Activated effector memory CD4-positive, alpha-beta T cell treated with Interleukin-2 at 50 U/mL for 16 hours (primary cell): ENCODE data around the gene YTHDF1.
"Not testable (repeated sequence)": the region's sequence is repeated elsewhere in the genome, so short reads cannot be mapped to it uniquely, and the experiment has no call there.

ENCODE experiments used
- DNase-seq: peaks from one replicate; pipeline ENCODE4 v3.0.0-alpha.2; 2020

YTHDF1 gene

DNA sequence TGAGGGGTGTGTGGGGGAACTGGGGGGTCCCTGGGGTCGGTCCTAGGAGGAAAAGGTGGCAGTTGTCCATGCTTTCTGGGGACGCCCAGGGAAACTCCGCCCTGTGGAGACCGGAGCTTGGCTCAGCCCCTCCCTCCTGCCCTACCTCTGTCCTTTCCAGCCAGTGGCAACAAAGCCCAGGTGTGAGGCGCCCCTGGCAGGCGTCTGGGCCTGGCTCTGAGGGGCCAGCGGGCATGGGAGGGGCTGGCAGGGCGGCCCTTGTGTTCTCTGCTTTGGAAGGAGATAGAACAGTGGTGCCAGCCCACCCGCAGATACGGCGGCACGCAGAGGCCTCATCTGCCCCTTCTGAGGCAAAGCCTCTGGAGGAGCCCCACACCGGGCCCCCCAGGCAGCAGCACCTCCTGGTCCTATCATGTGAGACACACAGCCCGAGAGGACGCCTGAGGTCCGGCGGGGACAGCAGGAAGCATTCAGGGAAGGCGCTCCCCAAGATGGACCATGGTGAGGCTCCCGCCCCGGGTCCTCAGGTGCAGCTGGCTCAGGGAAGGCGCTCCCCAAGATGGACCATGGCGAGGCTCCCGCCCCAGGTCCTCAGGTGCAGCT lies 47.9 kb downstream of the YTHDF1 start:
- no peak for DNase-seq

DNA sequence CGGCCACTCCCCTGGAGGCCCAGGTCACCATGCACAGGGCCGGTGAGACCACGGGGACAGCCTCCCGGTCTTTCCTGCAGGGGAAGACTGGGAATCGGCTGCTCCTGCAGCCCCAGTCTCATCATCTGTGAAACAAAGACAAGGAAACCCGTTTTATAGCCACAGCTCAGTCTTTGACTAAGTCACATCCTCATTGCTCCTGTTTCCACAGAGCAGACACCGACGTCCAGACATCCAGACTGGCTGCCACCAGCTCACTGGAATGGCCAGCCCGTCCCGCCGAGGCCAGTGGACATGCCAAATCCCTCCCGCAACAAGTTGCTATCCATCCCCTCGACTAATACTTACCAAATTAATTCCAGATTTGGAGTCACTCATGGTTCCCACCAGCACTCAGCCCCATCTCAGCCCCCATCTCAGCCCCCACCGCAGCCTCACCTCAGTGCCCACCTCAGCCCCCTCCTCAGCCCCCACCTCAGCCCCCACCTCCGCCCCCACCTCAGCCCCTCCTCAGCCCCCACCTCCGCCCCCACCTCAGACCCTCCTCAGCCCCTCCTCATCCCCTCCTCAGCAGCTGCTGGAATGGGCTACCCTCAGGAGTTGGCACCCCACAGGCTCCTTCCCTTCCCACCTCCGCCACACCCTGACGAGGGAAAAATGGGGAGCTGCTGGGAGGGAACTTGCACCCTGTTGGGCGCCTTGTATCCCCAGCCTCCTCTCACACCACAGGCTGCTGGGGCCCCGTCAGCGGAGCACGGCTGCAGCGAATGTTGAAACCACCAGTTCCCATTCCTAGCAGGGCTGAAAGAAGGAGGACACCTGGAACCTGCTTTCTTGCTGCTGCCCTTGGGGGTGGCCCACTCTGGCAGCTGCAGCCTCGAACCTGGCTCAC lies 48.7 kb downstream of the YTHDF1 start:
- no peak for DNase-seq

DNA sequence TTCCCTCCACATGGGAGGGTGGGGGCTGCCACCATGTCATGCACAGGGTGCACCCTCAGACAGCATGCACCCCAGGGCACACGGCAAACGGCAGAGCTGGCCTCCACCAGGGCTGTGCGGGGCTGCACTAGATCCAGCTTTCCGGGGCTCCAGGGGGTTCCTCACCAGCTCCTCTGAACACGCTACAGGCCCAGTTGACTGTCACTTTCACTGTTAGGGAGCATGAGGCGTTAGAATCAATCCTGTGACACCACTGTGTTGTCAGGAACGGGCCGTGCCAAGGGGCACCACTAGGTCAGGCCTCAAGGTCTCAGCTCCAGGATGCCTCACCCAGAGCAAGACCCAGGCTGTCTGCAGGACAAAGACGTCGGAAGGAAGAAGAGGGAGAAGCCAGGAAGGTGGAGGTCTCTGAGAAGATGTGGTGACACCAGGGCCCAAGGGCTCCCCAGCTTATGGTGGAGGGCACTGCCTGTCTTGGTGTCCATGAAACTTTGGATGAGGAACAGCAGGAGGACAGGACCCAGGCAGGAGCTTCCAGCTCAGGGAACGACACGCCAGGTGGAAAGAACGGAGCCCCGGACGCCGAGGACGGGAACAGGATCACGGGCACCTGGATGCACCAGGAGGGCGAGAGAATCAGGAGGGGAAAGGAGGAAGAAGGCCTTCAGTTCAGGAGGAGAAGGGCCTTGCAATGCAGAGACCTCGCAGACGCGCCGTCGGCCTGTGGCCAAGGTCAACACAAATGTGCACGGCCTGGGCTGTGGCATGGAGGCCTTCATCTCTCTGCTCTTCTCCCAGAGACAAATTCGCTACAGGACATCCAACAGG lies 49.5 kb downstream of the YTHDF1 start:
- DNase-seq = no peak

- DNase-seq = no peak
Observed at GRCh38 chr20:63165356-63166192, 50.4 kb downstream of the YTHDF1 start.

DNA sequence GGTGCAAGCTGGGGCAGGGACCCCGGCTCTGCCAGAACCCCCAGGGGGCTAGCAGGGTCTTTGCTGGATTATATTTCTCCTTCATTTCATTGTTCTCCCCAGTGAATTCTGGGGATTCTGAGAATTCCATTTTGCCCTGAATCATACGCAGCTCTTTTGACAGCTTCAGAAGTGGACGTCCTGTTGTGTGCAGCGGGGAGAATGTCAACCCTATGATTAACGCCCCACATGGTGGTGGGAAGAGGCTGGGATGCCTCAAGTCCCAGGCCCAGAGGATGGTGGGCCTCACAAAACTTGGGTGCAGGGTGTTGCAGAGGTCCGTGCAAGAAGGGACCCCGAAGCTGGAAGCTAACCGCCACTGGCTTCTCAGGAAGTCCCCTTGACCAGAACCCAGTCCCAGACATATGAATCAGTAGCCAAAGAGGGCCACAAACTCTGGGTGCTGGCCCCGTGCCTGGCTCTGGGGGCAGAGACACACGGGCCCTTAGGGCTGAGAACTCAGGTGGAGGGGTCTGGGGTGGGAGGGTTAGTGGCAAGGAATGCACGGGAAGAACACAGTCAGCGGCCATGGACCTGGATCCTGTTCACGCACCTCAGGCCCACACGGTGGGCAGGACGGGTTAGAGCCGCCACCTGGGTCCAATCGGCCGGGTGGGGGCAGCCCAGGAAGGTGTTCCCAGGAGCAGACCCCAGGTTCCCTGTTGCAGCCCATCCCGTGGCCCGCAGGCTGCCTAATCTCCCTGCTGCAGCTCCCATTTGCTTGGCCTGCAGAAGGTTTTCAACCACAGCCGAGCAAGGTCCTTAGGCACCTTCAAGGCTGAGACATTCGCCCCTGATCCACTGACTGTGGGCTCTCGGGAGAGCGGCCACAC lies 51.2 kb downstream of the YTHDF1 start:
- DNase-seq = no peak

GRCh38 chr20:63163596-63164483 lies 52.1 kb downstream of the YTHDF1 start:
- DNase-seq = no peak

GRCh38 chr20:63163171-63163570 lies 52.8 kb downstream of the YTHDF1 start:
- no peak for DNase-seq

DNA sequence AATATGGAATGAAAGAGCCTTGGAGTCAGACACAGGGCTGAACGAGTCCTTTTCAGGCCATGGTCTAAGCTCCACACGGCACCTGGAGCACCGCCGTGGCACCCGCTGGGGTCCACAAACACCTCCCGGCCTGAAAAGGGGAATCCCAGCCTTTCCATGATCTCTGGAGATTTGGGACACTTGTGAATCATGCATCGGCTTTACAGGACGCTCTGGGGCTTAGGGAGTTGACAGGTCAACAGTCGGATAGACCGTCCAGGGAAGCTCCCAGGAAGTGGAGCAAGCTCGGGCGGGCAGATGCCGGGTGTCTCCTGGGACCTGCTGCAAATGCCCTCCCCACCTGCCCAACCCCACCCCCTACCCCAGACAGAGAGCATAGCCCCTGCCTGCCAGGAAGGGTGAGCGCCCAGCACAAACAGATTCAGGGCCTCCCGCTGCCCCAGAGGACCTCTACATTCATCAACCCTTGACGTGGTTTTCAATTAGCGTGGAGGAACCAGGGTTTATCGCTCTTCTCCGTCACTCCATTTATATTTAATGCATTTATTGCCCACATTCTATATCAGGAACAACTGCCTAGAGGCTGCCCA lies 53.6 kb downstream of the YTHDF1 start:
- DNase-seq = no peak

GRCh38 chr20:63161176-63161651 lies 54.7 kb downstream of the YTHDF1 start:
- no peak for DNase-seq

GRCh38 chr20:63160641-63161175 lies 55.2 kb downstream of the YTHDF1 start:
- no peak for DNase-seq

DNA sequence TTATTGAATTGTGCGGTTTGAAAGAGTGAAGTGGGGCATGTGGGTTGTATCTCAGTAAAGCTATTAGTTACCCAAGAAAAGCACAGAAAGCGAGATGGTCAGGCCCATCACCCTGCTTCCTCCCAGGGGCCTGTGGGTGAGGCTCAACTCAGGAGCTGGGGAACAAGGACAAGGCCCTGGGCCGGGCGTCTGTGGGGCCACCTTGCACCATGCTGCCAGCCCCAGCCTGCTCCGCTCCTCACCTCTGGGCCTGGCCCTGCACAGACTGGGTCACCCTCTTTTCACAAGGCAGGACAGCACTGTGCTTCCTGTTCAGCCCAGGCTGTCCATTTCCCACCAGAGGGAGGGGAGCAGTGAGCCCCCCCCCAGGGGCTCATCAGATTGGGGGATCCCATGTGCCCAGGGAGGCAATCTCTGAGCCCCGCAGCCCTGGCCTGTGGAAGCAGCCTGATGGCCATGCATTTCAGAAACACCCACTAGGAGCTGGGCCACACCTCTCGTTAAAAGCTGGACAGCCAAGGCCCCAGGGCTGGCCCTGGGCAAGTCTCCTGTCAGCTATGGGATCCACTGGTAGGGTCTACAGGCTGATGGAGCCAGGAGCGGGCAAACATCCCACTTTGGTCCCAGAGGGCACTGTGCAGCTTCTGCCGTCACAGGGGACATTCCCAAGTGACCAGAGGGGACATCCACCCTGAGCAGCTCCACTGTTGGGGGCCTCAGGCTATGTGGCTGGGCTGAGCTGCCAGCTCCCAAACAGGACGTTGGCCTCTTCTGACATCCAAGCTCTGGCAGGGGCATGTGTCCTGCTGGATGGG lies 55.9 kb downstream of the YTHDF1 start:
- DNase-seq = no peak

GRCh38 chr20:63159251-63159650 lies 56.7 kb downstream of the YTHDF1 start:
- not testable (repeated sequence) for DNase-seq

- no peak for DNase-seq
Observed at GRCh38 chr20:63158845-63159244, 57.1 kb downstream of the YTHDF1 start.

DNA sequence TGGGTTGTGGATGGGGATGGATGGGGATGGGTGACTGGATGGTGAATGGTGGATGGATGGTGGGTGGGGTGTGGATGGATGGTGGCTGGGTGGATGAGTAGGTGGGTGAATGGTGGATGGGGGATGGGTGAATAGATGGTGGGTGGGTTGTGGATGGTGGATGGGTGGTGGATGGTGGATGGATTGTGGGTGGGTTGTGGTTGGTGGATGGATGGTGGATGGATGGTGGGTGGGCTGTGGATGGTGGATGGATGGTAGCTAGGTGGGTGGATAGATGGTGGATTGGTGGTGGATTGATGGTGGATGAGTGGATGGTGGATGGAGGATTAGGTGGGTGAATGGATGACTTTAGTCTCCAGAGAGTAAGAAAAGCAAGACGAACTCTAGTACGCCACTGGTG lies 57.6 kb downstream of the YTHDF1 start:
- no peak for DNase-seq

DNA sequence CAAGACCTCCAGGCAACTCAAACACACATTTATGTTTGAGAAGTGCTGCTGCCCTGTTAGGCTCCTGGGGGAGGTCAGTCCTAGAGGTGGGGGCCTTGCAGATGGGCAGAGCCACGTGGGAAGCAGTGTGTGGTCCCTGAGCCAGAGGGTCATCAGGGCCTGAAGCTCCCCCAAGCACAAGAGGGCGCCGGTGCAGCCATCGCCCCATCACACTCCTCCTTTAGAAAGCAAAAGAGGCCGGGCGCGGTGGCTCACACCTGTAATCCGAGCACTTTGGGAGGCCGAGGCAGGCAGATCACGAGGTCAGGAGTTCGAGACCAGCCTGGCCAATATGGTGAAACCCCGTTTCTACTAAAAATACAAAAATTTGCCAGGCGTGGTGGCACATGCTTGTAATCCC lies 58.5 kb downstream of the YTHDF1 start:
- DNase-seq = not testable (repeated sequence)

GRCh38 chr20:63156221-63156671 lies 59.7 kb downstream of the YTHDF1 start:
- no peak for DNase-seq

- no peak for DNase-seq
Observed at GRCh38 chr20:63155266-63156165, 60.4 kb downstream of the YTHDF1 start.

GRCh38 chr20:63154395-63154794 lies 61.5 kb downstream of the YTHDF1 start:
- no peak for DNase-seq
